ENCODE results near the gene MAGI1. TPM values are rescaled to one million over a fixed set of nuclear protein-coding genes. Genes with fewer than 3 reads are reported as not detected.

MAGI1 gene
- polyA plus RNA-seq, 1 donor = 31.2 TPM

GRCh38 chr3:65472501-65472900 lies 566.2 kb downstream of the MAGI1 start:
- Histone ChIP-seq H3K27me3 (ENCODE audit: control insufficient read depth, insufficient read depth, low read length) (no peaks in the 10 kb centered on the region), H3K9me3 (ENCODE audit: control insufficient read depth, low read depth, low read length) (no peaks in the 10 kb centered on the region), H3K27ac (ENCODE audit: low read length) (no peak overlapping the region), H3K4me1 (ENCODE audit: control insufficient read depth, insufficient read depth, low read length) (no peaks in the 10 kb centered on the region), H3K4me3 (ENCODE audit: low read length) (no peak overlapping the region), H3K36me3 (ENCODE audit: control insufficient read depth, insufficient read depth, low read length) (peaks cover 3% of the 10 kb centered on the region)
- no peak for DNase-seq
- WGBS (ENCODE audit: insufficient coverage, low lambda C conversion rate) = no CpG with 5 or more reads among the region's 3 CpGs

DNA sequence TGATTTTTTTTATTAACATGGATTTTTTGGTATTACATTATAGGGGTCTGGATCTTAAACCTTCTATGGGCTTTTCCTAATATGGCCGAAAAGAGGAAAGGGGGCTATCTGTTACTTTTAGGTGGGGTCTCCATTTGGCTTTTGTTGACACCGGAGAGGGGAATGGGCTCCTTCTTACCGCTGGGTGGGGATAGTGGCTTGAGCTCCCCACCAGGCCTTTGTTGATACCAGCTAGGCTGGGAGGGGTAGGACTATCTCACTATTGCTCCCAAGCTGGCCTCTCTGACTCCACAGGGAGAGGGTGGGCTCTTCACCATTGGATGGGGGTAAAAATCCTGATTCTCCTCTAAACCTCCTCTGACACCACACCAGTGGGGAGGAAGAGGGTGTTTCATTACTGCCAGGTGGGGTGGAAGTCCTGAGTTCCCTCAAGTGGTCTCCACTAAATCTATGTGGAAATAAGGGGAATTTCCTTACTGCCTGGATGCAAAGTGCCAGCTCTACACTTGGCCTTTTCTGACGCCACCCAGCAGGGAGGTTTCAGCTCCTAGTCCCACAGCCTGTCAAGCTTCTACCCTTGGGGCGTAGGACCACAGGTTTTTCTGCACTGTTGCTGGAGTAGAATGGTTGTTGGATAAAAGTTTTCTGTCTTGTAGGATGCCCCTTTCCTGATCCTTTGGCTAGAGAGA lies 572.3 kb downstream of the MAGI1 start:
- Histone ChIP-seq H3K4me1 (ENCODE audit: control insufficient read depth, insufficient read depth, low read length) (no peaks in the 10 kb centered on the region), H3K27ac (ENCODE audit: low read length) (no peak overlapping the region), H3K4me3 (ENCODE audit: low read length) (no peak overlapping the region), H3K9me3 (ENCODE audit: control insufficient read depth, low read depth, low read length) (no peaks in the 10 kb centered on the region), H3K27me3 (ENCODE audit: control insufficient read depth, insufficient read depth, low read length) (no peaks in the 10 kb centered on the region), H3K36me3 (ENCODE audit: control insufficient read depth, insufficient read depth, low read length) (no peaks in the 10 kb centered on the region)
- DNase-seq = no peak
- WGBS (ENCODE audit: insufficient coverage, low lambda C conversion rate) = no CpG with 5 or more reads among the region's 5 CpGs

- H3K9me3 ChIP-seq (ENCODE audit: control insufficient read depth, low read depth, low read length) = no peaks in the 10 kb centered on the region
- H3K4me1 ChIP-seq (ENCODE audit: control insufficient read depth, insufficient read depth, low read length) = no peaks in the 10 kb centered on the region
- H3K36me3 ChIP-seq (ENCODE audit: control insufficient read depth, insufficient read depth, low read length) = no peaks in the 10 kb centered on the region
- 90% methylated on average over 4 of the region's 6 CpGs for WGBS (ENCODE audit: insufficient coverage, low lambda C conversion rate)
- no peak overlapping the region for H3K27ac ChIP-seq (ENCODE audit: low read length)
- H3K4me3 ChIP-seq (ENCODE audit: low read length) = no peak overlapping the region
- DNase-seq = no peak
- H3K27me3 ChIP-seq (ENCODE audit: control insufficient read depth, insufficient read depth, low read length) = no peaks in the 10 kb centered on the region
Measured at GRCh38 chr3:65449841-65450428, 588.8 kb downstream of the MAGI1 start.

GRCh38 chr3:65448120-65448519 lies 590.6 kb downstream of the MAGI1 start:
- WGBS (ENCODE audit: insufficient coverage, low lambda C conversion rate) = 72% methylated on average over 3 of the region's 3 CpGs
- no peaks in the 10 kb centered on the region for H3K9me3 ChIP-seq (ENCODE audit: control insufficient read depth, low read depth, low read length)
- H3K27me3 ChIP-seq (ENCODE audit: control insufficient read depth, insufficient read depth, low read length) = no peaks in the 10 kb centered on the region
- no peak overlapping the region for H3K27ac ChIP-seq (ENCODE audit: low read length)
- no peaks in the 10 kb centered on the region for H3K36me3 ChIP-seq (ENCODE audit: control insufficient read depth, insufficient read depth, low read length)
- no peak overlapping the region for H3K4me3 ChIP-seq (ENCODE audit: low read length)
- no peaks in the 10 kb centered on the region for H3K4me1 ChIP-seq (ENCODE audit: control insufficient read depth, insufficient read depth, low read length)
- no peak for DNase-seq

- no CpG with 5 or more reads among the region's 4 CpGs for WGBS (ENCODE audit: insufficient coverage, low lambda C conversion rate)
- Histone ChIP-seq H3K27me3 (ENCODE audit: control insufficient read depth, insufficient read depth, low read length) (no peaks in the 10 kb centered on the region), H3K36me3 (ENCODE audit: control insufficient read depth, insufficient read depth, low read length) (no peaks in the 10 kb centered on the region), H3K4me3 (ENCODE audit: low read length) (no peak overlapping the region), H3K27ac (ENCODE audit: low read length) (no peak overlapping the region), H3K4me1 (ENCODE audit: control insufficient read depth, insufficient read depth, low read length) (no peaks in the 10 kb centered on the region), H3K9me3 (ENCODE audit: control insufficient read depth, low read depth, low read length) (no peaks in the 10 kb centered on the region)
- DNase-seq = no peak
Measured at GRCh38 chr3:65445573-65446169, 593.0 kb downstream of the MAGI1 start.

GRCh38 chr3:65444447-65444815 lies 594.3 kb downstream of the MAGI1 start:
- Histone ChIP-seq H3K4me3 (ENCODE audit: low read length) (no peak overlapping the region), H3K9me3 (ENCODE audit: control insufficient read depth, low read depth, low read length) (no peaks in the 10 kb centered on the region), H3K36me3 (ENCODE audit: control insufficient read depth, insufficient read depth, low read length) (peaks cover under 1% of the 10 kb centered on the region), H3K27ac (ENCODE audit: low read length) (no peak overlapping the region), H3K4me1 (ENCODE audit: control insufficient read depth, insufficient read depth, low read length) (no peaks in the 10 kb centered on the region), H3K27me3 (ENCODE audit: control insufficient read depth, insufficient read depth, low read length) (no peaks in the 10 kb centered on the region)
- WGBS (ENCODE audit: insufficient coverage, low lambda C conversion rate) = 94% methylated on average over 3 of the region's 7 CpGs
- no peak for DNase-seq

DNA sequence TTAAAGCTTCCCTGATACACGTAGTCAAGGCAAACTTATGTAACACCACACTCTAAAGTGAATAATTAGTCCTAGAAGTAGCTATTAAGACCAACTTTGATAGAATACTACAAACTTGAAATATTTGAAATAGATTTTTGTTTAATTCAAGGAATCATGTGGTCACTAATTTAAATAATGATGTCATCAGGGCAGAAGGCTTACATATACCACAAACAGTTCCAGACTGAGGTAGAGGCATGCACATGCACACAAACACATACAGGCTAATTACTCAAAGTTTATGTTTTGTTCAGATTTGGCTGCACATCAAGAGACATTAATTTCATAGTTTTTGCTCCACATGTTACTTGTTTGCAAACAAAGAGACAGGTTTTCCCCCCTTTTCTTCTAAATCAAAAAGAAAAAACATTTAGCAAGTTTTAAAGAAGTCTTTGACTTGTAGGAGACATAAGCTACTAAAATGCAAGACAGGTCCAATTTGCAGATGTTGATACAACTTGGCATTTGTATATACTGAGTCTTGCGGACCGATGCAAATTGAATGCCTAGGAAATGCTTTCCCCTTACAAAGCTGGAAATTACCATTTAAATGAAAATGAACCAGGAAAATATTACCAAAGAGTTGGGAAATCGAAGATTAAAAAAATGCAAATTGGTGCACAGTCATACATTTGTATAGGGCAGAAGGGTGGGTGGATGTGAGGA lies 594.8 kb downstream of the MAGI1 start:
- no peaks in the 10 kb centered on the region for H3K27me3 ChIP-seq (ENCODE audit: control insufficient read depth, insufficient read depth, low read length)
- peaks cover 3% of the 10 kb centered on the region for H3K36me3 ChIP-seq (ENCODE audit: control insufficient read depth, insufficient read depth, low read length)
- H3K4me3 ChIP-seq (ENCODE audit: low read length) = no peak overlapping the region
- no peak for DNase-seq
- no peaks in the 10 kb centered on the region for H3K4me1 ChIP-seq (ENCODE audit: control insufficient read depth, insufficient read depth, low read length)
- no peaks in the 10 kb centered on the region for H3K9me3 ChIP-seq (ENCODE audit: control insufficient read depth, low read depth, low read length)
- 94% methylated on average over 4 of the region's 4 CpGs for WGBS (ENCODE audit: insufficient coverage, low lambda C conversion rate)
- H3K27ac ChIP-seq (ENCODE audit: low read length) = no peak overlapping the region

GRCh38 chr3:65439641-65440284 lies 599.0 kb downstream of the MAGI1 start:
- H3K4me1 ChIP-seq (ENCODE audit: control insufficient read depth, insufficient read depth, low read length) = no peaks in the 10 kb centered on the region
- no peaks in the 10 kb centered on the region for H3K27me3 ChIP-seq (ENCODE audit: control insufficient read depth, insufficient read depth, low read length)
- DNase-seq = peak; percentile 26 to 36
- no peaks in the 10 kb centered on the region for H3K9me3 ChIP-seq (ENCODE audit: control insufficient read depth, low read depth, low read length)
- no peak overlapping the region for H3K4me3 ChIP-seq (ENCODE audit: low read length)
- H3K27ac ChIP-seq (ENCODE audit: low read length) = no peak overlapping the region
- peaks cover 18% of the 10 kb centered on the region for H3K36me3 ChIP-seq (ENCODE audit: control insufficient read depth, insufficient read depth, low read length)
- WGBS (ENCODE audit: insufficient coverage, low lambda C conversion rate) = no CpG with 5 or more reads among the region's 6 CpGs

GRCh38 chr3:65438612-65439011 lies 600.1 kb downstream of the MAGI1 start:
- WGBS (ENCODE audit: insufficient coverage, low lambda C conversion rate) = no CpG with 5 or more reads among the region's 1 CpG
- H3K27ac ChIP-seq (ENCODE audit: low read length) = no peak overlapping the region
- H3K36me3 ChIP-seq (ENCODE audit: control insufficient read depth, insufficient read depth, low read length) = peaks cover 28% of the 10 kb centered on the region
- no peaks in the 10 kb centered on the region for H3K27me3 ChIP-seq (ENCODE audit: control insufficient read depth, insufficient read depth, low read length)
- DNase-seq = no peak
- no peaks in the 10 kb centered on the region for H3K4me1 ChIP-seq (ENCODE audit: control insufficient read depth, insufficient read depth, low read length)
- no peaks in the 10 kb centered on the region for H3K9me3 ChIP-seq (ENCODE audit: control insufficient read depth, low read depth, low read length)
- no peak overlapping the region for H3K4me3 ChIP-seq (ENCODE audit: low read length)

- Histone ChIP-seq H3K4me1 (ENCODE audit: control insufficient read depth, insufficient read depth, low read length) (no peaks in the 10 kb centered on the region), H3K36me3 (ENCODE audit: control insufficient read depth, insufficient read depth, low read length) (peaks cover 31% of the 10 kb centered on the region), H3K27ac (ENCODE audit: low read length) (no peak overlapping the region), H3K27me3 (ENCODE audit: control insufficient read depth, insufficient read depth, low read length) (no peaks in the 10 kb centered on the region), H3K4me3 (ENCODE audit: low read length) (no peak overlapping the region), H3K9me3 (ENCODE audit: control insufficient read depth, low read depth, low read length) (no peaks in the 10 kb centered on the region)
- 90% methylated on average over 2 of the region's 3 CpGs for WGBS (ENCODE audit: insufficient coverage, low lambda C conversion rate)
- DNase-seq = no peak
Measured at GRCh38 chr3:65438096-65438495, 600.6 kb downstream of the MAGI1 start.

All from large intestine (tissue), 3 donors.